Ramos (cell line): ENCODE results near the gene TLK2.

Experiments used
- in situ Hi-C: fragments of 300-500 bp; cut with MboI; formaldehyde crosslinking; loops from one replicate; pipeline ENCODE4 v1.14.3; 2022; ENCODE audit warnings: low sequenced_read_pairs; ENCODE audit not compliant: unreplicated experiment

Gene TLK2

DNA sequence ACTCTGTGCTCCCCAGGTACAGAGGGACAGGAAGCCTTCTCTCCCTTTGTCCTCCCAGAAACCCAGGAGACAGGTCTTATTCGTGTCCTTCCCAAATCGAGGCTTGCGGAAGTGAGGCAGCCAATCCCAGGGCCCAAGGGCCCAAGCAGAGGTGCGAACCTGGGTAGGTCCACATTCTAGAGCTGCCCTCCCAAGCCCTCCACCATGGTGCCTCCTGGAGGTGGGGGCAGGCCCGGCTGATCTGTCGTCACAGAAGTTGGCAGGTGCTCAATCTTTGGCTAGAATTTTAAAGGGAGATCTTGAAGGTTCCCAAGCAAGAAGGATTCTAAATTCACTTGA is 170.3 kb downstream of the TLK2 start:
- in situ Hi-C loops = no loop called here

DNA sequence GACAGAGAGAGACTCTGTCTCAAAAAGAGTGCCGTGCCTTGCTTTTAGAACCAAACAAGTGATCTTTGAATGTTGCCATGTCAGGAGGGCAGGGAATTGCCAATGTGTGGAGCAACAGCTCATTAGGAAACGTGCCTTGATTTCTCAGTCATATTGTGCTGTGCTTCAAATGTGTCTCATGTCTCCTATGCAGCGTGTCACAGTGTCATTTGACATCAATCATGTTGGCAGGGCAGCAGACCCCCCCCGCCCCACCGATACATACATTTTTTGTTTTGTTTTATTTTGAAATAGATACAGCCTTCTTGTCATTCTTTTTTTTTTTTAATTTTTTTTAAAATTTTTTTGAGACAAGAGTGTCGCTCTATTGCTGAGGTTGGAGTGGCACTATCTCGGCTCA is 170.9 kb downstream of the TLK2 start:
- in situ Hi-C loops = no loop called here

DNA sequence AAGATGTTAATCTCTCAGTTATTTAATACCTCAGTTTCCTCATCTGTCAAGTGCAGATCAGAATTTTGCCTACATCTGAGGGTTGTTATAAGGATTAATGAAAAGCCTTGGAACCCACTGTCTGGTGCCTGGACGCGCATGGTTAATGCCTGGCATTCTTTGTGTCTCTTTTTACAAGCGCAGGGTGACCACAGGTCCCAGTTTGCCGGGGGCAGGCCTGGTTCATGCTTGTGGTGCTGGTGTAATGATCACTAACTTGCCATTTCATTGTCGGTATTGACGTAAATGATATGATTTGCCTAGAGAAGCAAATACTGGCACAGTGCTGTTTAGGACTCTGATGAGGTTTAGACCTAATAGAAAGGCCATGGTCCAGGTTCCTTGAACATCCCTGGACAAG is 172.0 kb downstream of the TLK2 start:
- in situ Hi-C loops = no loop called here

DNA sequence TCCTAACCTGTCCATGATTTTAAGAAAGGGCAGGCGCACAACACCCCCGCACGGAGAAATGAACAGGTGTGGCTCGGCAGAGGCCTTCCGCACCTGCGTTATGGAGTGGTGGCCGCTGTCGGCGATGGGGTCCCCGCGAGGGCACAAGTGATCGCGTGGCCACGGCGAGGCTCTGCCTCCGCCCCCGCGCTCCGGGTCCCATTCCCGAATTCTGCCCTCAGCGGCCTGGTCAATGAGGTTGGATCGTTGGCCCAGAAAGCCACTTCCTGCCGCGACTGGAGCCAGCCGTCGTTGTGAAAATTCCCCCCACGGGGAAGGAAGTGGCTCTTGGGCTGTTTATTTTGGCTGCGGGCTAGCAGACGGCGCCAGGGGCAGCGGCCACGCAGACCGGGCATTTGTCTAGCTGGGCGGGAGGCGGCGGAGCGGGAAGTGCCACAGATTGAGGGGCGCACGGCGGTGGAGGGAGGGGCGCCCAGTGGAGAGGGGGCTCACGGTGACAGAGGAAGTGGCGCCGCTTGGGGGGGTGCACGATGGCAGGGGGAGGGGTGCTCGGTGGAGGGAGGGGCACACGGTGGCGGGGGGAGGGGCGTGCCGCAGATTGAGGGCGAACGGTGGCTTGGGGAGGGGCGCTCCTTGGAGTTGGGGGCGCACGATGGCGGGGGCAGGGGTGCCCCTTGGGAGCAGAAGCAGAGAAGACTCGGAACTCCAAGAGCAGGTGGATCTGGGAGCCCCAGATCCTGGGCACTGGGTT is 173.8 kb downstream of the TLK2 start:
- in situ Hi-C loops = no loop called here

DNA sequence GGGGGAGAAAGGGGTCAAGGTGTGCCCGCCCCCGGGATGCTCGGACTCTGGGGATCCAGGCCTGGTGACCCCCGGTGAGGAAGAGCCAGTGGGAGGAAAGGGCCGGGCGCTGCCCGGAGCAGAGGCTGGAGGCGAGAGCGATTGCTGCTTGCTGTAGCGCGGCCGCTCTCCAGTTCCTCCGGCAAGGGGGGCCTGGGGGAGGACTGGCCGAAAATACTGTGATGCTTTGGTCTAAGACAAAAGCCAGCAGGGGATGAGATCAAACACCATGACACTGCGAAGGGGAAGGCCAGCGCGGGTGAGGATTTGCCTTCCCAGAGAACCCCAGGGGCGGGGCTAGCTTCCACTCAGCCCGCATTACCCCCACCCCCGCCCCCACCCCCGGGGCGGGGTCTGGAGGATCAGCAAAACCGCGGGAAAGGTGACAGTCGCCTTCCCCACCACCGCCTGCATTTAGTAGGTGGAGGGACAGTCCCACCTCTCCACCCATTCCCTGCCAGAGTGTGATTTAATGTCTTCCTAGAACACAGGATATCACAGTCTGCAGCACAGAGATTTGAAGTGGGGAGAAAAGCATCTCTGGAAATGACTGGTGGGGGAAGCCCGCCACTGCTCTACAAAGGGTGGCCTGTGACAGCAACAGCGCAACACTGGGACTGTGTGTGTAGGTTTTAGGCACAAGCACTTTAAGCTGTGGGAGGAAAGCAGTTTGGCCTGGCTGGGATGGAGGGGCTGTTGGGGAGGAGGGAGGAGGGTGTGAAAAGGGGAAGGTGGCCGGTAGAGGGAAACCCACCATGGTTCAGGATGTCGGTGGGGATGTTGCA is 174.6 kb downstream of the TLK2 start:
- in situ Hi-C loops = no loop called here

DNA sequence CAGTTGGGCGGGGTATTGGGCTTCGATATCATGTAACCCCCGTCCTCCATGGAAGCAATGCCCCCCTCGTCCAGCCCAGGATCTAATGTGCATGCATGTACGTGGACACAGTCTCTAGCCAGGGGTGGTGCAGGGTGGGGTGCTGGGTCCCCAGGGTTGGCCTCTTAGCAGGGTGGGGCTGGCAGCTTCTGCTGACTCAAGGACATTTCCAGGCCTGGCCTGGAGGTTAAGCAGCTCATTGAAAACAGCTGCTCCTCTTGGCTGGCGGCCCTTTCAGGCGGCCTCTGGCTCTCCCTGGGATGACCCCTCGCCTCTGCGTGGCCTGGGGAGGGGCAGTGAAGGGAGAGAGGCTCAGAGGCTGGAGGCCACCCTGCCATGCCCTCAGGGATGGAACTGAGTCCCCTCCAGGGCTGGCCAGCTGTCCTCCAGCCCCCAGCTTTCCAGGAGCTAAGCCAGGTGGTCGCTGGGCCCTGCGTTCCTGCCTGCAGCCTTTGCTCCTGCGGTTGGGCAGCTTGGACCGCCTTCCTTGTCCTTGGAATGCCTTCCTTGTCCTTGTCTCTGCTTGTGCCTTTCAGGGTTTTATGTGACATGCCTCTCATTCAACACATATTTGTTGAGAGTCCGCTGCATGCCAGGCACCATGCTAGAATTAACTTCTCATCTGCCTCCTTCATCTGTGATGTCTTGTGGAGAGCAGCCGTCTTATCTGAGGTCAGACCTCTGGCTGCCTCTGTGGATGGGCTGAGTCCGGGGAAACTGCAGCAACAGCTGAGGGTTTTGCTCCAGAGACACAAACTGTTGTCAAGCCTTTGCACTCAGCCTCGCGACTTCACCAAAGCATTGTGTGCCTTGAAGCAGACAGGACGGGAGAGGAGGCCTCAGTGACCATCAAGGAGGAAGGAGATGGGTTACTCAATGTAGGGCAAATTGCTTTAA is 175.5 kb downstream of the TLK2 start:
- in situ Hi-C loops = no loop called here

DNA sequence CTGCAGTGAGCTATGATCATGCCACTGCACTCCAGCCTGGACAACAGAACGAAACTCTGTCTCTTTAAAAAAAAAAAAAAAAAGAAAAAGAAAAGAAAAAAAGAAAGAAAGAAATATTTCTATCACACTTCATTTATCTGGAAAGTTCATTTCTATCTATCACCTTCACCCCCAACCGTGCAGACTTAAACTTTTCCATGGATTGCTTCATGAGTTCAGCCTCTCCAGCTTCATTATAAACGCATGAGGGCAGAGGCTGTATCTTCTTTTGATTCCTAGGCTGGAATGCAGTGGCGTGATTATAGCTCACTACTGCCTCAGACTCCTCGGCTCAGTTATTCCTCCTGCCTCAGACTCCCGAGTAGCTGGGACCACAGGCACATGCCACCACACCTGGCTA is 177.0 kb downstream of the TLK2 start:
- in situ Hi-C loops = no loop called here

DNA sequence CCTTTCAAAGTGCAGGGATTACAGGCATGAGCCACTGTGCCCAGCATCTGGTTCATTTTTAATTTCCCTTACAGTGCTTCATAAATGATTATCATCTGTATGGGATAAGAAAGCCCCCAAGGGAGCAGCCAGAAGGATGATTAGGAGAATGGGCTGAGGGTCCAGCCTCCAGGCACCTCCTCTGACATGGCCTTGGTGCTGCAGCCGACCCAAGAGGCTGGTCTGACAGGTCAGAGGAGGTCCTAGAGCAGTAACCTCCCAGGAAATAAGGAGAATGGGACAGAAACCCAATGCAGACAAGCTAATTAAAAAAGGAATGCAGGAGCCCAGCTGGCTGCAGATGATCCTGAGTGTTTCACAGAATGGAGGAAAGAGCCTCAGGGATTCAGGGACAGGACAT is 177.8 kb downstream of the TLK2 start:
- in situ Hi-C loops = no loop called here

DNA sequence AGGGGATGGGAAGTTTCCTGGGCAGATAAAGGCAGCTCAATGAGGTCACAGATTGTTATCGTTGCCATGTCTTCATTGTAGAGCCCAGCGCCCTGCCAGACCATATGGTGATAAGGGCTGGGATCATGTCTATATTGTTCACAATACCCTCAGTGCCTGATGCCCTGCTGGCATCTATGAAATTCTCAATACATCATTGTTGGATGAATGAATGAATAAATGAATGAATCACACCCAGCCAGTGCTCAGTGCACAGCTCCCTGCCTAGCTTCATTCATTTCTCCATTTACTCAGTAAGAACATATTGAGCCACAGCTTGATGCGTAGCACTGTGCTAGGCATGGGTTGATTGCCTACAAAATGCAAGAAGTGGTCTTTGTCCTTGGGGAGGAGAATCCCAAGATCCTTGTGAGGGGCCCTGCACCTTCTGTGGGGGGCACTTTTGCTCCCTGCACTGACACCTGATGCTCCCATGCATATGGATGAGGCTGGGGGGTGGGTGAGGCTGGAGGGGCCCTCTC is 178.6 kb downstream of the TLK2 start:
- in situ Hi-C loops = no loop called here

DNA sequence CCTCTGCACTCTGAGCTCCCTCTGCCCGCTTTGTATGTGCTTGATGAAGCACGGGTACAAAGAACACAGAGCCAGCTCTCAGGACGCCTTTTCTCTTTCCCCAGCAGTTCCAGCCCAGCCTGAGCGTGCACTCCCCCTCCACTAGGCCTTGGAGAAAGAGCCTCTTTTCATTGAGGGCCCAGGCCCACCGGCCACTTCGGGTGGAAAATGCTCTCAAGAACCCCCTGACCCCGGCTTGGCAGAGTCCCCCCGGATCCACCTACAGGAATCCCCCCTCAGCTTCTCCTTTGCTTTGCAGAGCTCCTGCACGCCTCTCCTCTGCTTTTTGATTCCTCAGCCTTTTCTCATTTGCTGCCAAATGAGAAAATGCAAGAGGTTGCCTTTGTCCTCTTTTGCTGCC is 179.1 kb downstream of the TLK2 start:
- in situ Hi-C loops = no loop called here

DNA sequence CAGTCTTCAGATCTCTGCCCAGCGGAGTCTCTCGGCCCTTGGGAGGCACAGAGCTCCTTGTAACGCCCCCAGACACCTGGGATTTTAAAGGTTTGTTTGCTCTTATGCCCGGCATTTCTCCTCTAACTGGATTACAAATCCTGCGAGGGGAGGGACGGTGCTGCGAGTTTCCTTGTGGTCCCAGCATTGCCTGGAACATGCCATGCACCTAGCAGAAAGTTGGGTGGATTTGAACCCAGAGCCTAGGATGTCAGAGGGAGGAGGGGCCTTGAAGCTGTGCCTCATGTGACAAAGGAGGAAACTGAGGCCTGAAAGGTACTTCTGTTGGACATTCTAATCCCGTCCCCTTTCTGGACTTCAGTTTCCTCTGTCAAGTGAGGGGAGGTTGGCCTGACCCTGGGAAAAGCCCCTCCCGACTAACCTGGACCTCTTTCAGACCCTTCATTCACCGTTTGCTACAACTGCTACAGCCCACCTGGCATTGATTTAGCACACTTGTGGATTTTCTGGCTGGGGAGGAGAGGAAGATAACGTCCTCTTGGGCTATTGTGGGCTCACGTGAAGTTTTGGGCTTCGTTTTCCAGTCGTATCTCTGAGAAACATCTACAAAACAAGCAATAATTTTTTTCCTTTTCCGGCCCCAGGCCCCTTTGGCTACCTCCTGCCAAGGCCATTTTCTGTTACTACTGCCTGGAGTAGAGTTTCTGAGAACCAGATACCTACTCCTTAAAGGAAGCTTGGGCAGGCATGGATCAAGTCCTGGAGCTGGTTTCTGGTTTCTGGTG is 179.7 kb downstream of the TLK2 start:
- in situ Hi-C loops = no loop called here

DNA sequence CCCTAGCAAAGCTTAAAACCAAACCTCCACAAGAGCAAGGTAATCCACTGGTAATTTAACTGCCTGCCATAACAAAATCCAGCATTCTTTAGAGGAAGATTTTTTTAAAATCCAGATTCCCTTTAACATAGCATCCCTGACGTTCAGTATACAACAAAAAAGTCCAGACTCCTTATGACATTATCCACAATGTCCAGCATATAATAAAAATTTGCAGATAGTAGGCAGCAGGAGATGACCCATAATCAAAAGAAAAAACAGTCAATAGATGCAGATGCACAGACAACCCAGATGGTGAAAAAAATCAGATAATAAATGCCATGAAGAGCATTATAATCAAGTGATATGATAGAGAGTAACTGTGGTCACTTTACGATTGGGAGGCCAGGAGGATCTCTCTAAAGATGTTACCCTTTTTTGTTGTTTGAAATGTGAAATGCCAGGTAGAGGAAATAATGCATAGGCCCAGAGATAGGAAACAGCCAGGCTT is 182.0 kb downstream of the TLK2 start:
- in situ Hi-C loops = no loop called here

DNA sequence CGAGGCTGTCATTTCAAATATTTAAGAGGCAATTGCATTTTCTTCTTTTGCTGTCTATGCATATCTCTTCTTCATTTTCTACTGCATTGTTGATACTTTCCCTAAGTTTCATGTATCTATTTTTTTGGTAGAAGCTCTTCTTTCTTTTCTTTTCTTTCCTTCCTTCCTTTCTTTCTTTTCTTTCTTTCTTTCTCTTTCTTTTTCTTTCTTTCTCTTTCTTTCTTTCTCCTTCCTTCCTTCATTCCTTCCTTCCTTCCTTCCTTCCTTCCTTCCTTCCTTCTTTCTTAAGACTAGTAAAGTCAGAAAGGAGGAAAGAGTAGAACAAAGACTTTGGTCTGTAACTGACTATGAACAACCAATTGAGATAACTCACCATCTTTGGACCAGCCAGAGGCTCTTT is 182.7 kb downstream of the TLK2 start:
- in situ Hi-C loops = no loop called here

DNA sequence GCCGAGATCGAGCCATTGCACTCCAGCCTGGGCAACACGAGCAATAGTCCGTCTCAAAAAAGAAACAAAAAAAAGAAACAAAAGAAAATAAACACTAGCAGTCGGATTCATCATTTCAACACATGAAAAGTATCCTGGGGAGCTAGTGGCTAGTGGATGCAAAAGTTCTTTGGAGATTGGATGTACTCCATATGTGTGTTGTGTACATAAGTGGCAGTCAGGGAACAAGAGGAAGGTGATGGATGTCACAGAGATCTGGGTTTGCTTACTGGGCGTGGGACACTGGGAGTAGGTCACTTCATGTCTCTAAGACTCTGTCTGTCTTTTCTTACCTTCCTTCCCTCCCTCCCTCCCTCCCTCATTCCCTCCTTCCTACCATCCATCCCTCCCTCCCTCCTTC is 184.2 kb downstream of the TLK2 start:
- in situ Hi-C loops = no loop called here
